Femur (tissue), 1 donor: Measurements from ENCODE around the gene AJM1.
A peak's percentile ranks its signal among the peaks of the same experiment; 100 is the strongest.
"Not testable (repeated sequence)": the region's sequence is repeated elsewhere in the genome, so short reads cannot be mapped to it uniquely, and the experiment has no call there.

Experiments used
- DNase-seq: peaks from one replicate; pipeline ENCODE4 v3.0.0-alpha.2; 2017

AJM1 gene

DNA sequence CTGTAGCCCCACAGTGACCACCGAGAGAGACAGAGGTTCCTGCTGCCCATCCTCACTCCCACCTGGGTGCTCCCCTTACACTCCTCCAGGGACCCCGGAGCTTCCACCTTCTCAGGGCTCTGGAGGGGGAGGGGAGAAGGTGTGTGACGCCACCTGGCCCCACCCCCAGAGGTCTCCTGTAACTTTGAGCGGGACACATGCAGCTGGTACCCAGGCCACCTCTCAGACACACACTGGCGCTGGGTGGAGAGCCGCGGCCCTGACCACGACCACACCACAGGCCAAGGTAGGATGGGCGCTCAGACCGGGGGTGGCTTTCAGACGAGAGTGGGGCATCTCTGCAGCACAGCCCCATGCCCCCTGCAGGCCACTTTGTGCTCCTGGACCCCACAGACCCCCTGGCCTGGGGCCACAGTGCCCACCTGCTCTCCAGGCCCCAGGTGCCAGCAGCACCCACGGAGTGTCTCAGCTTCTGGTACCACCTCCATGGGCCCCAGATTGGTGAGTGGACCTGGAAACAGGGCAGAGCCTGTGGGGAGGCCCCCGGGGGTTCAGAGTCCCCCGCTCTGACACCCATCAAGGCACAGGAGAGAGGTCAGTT lies 14.4 kb downstream of the AJM1 start:
- DNase-seq: no peak

DNA sequence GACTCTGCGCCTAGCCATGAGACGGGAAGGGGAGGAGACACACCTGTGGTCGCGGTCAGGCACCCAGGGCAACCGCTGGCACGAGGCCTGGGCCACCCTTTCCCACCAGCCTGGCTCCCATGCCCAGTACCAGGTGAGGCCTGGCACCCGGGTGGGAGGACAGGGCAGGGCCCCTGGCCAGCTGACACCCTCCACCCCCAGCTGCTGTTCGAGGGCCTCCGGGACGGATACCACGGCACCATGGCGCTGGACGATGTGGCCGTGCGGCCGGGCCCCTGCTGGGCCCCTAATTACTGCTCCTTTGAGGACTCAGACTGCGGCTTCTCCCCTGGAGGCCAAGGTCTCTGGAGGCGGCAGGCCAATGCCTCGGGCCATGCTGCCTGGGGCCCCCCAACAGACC lies 14.9 kb downstream of the AJM1 start:
- DNase-seq: peak; percentile 39

DNA sequence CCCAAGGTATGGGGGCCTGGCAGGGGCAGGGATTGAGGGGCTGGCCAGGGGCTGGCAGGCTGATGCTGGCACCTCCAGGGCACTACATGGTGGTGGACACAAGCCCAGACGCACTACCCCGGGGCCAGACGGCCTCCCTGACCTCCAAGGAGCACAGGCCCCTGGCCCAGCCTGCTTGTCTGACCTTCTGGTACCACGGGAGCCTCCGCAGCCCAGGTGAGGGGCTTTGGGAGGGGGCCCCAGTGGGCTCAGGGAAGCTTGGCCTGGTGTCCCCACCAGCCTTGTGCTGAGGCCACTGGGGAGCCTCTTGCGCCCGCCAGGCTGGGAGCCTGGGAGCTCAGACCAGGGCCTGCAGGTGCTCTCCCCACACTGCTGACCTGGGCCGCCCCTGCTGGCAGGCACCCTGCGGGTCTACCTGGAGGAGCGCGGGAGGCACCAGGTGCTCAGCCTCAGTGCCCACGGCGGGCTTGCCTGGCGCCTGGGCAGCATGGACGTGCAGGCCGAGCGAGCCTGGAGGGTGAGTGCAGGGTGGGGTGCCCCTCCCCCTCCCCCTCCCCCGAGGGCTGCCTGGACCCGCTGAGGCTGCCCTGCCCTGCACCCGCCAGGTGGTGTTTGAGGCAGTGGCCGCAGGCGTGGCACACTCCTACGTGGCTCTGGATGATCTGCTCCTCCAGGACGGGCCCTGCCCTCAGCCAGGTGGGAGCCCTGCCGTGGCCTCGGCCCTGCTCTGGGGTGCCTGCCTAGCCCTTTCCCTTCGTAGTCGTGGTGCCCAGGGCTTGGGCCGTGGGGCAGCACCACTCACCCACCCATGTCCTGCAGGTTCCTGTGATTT lies 15.5 kb downstream of the AJM1 start:
- no peak for DNase-seq

DNA sequence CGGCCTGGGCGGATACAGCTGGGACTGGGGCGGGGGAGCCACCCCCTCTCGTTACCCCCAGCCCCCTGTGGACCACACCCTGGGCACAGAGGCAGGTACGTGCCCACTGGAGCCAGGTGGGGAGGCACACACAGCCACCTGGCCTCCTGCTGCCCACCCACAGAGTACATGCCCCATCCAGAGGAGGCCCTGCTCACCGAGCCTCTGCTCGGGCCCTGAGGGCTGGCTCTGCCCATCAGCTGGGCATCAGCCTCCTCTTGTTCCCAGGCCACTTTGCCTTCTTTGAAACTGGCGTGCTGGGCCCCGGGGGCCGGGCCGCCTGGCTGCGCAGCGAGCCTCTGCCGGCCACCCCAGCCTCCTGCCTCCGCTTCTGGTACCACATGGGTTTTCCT lies 16.2 kb downstream of the AJM1 start:
- DNase-seq: no peak

DNA sequence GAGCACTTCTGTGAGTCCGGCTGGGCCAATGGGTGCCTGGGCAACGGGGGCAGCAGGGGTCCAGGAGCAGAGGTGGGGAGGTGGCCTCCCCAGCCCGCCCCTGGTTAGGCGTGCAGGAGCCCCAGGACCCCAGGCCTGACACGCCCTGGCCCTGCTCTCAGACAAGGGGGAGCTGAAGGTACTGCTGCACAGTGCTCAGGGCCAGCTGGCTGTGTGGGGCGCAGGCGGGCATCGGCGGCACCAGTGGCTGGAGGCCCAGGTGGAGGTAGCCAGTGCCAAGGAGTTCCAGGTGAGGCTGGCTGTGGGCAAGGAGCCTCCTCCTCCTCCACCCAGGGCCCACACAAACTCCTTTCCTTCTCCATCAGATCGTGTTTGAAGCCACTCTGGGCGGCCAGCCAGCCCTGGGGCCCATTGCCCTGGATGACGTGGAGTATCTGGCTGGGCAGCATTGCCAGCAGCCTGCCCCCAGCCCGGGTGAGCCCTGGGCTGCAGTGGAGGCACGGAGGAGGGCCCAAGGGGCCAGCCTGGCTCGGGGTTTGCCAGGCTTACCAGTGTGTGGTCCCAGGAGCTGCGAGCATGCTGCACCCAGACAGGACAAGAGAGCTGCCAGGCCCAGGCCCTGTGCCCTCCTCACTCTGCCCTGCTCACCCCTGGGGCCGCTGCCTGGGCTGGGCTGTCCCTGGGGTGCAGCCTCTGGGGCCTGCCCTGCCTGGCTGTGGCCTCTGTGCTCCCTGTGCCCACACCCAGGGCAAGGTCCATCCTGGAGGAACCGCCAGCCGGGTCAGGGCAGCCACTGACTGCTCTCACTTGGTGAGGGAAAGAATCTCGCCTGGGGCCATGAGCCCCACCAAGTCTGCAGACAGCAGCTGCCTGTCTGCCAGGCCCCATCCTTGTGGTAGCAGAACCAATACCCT lies 16.8 kb downstream of the AJM1 start:
- DNase-seq: peak; percentile 69

DNA sequence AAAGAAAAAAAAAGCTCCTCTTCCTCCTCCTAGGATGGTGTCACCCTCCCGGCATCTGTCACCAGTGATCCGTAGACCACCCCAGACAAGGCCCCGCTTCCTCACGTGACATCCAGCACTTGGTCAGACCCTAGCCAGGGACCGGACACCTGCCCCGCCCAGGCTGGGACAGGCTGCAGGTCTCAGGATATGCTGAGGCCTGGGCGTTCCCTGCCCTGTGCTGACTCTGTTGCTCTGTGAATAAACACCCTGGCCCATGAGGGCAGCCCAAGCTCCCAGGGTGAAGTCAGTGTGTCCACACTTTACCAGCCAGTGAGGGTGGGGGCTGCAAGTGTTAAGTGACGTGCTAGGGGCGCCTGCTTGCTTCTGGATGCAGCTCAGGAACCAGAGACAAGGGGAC lies 18.3 kb downstream of the AJM1 start:
- no peak for DNase-seq

DNA sequence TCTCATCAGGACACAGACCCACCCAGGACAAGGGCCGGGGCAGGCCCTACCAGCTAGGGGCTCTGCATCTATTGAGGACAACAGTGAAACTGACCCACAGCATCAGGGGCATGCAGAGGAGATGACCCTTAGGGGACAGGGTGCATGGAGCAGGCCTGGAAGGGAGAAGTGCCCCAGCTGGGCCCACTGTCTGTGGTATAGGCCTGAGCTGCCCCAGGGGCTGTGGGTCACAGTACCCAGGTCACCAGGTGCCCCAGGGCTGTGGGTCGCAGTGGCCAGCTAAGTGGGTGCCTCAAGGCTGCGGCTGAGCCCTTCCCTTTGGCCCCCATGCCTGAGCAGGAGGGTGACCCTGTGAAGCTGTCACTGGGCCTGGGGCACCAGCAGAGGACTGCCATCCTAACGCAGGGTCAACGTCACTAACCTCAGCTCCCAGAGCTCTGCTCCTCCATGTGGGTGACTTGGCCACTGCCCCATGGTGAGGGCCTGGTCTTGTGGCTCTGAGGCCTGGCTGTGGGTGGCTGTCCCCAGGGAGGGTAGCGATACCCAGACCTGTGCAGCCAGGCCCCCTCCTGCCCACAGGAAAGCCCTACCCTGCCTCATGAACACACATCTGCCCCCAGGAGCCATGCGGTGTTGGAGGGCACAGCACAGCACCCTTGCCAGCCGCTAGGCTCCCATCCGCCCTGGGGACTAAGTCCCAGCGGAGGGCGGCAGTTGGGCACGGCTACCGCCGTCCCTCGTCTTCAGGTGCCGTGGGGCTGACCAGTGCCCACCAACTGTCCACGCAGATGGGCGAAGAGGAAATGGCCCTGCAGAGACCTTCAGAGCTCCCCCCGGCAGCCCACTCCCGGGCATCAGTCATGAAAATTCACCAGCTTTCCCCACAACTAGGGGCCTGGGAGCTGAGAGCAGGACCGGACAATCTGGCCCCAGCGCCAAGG lies 18.9 kb downstream of the AJM1 start:
- peak; percentile 19 for DNase-seq

DNA sequence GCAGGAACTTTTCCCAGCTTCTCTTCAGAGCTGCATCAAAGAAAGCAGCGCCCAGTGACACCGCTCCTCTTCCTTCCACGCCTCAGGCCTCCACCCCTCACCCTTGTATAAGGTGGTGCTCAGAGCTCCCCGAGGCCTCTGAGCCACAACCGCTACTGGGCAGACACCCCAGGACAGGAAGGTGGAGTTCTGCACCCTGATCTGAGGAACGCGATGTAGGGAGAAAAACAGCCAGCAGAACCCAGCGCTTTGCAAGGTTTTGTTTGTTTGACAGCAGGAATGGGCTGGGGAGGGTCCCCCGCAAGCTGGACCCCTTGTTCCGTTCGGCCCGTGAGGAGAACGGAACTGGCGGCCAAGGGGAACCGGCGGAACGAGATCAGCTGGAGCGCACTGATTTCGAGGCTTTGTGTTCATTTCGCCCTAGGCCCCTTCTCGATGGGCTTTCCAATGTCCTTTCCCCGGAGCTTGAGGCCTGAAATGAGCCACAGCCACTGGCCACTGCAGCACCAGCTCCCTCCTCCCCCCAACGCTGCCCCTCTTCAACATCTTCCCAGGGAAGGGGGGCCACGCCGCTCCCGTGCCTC lies 19.7 kb downstream of the AJM1 start:
- DNase-seq: no peak

DNA sequence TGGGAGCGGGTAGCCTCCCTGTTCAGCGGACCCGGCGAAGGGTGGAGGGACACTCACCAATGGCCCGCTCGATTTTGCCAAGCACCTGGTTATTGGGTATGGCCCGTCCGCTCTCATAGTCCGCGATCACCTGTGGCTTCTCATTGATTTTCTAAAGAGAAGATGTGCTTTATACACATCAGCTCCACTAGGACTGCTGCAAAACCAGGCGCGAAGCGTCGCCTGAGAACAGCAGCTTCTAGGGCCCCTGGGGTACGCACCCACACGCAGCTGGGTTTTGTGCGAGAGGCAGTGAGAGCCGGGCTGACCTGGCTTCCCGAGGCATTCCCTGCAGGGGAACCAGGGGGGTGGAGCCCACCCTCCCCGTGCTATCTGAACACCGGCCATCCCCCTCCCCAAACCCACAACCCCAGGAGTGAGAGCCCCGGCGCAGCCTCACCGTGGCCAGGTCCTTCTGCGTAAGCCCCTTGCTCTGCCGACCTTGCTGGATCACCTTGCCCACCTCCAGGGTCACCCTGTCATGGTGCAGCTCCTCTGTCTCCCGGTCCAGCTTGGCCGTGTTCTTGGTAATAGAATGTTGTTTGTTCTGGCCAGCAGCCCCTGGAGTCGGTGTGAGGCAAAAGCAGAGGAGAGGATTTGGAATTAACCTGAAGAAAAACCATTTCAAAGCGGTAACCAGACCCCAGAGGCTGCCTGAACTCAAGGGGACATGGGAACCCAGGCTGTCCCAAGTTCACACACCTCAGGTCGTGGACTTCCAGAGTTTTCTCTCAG lies 20.8 kb downstream of the AJM1 start:
- peak; percentile 19 for DNase-seq

DNA sequence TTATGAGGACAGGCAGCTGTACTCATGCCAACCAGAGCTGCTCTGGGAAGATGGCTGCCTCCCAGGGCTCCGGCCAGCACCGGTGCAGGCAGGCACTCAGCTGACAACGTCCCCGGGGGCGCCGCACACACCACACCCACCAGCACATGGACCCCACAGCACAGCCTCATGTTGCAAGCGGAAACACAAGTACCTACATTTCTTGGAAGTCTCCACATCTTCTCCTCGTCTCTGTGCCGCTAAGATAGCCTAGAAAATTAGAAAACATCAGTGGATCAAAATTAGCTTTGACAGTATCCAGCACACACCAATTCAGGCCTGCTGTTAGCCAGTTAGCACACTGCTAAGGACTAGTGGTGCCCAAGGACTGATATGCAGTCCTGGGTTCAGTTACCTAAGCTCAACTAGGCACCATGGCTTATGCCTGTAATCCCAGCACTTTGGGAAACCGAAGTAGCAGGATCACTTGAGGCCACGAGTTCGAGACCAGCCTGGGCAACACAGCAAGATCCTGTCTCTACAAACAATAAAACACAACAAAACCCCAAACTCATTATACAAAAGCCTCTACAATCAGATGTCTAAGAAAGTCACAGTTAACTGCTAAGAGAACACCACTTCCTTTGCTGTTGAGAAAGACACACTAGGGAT lies 21.5 kb downstream of the AJM1 start:
- no peak for DNase-seq

DNA sequence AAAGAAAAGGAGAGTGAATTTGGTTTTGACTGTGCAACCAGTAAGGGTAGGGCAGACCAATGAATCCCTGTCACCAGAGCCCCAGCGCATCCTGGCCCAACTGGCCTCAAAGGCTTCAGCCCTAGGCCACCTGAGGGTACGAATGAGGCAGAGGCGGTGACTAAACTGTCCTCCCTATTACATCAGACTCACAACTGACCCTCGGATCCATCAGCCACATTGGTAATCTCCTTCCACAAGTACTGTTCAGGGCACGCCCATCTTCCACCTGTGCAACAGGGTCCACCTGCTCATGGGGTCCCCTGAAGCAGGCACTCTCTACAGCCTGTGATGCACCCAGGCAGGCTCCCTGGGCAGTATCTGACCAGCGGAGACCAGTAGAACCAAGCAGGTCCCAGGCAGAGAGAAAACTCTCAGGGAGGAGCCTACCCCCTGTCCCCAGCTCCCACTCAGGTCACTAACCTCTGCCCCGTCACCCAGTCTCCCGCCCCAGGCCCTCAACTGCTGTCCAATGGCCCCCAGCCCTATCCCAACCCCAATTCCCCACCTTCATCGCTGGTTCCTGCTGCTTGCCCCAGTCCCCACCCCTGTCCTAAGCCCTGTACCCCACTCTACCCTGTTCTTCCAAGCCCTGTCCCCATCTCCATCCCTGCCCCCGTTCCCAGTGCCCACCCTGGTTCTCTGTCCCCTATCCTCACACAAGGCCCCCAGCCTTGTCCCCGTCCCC lies 22.9 kb downstream of the AJM1 start:
- no peak for DNase-seq

DNA sequence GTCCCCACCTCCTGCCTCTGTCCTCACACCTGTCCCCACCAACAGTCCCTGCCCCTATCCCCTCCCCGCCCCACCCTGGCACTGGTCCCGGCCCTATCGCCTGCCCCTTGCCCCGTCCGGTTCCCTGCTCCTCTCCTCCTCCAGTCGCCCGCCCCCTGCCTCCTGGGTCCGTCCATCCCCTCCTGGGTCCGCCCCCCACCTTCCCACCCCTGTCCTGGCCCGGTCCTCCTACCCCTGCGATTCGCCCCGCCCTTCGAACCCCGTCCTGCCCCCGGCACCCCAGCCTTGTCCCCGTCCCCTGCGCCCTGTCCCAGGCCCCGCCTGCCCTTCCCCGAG lies 23.5 kb downstream of the AJM1 start:
- DNase-seq: peak; percentile 53

DNA sequence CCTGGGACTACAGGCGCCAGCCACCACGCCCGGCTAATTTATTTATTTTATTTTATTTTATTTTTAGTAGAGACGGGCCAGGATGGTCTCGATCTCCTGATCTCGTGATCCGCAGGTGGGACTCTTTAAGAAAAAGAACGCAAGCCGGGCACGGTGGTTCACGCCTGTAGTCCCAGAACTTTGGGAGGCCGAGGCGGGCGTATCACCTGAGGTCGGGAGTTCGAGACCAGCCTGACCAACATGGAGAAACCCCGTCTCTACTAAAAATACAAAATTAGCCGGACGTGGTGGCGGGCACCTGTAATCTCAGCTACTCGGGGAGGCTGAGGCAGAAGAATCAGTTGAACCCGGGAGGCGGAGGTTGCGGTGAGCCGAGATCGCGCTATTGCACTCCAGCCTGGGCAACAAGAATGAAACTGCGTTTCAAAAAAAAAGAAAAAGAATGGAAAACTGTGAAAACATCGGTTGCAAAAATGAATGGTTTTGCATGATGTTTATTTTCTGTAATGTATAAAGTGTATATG lies 24.7 kb downstream of the AJM1 start:
- not testable (repeated sequence) for DNase-seq

DNA sequence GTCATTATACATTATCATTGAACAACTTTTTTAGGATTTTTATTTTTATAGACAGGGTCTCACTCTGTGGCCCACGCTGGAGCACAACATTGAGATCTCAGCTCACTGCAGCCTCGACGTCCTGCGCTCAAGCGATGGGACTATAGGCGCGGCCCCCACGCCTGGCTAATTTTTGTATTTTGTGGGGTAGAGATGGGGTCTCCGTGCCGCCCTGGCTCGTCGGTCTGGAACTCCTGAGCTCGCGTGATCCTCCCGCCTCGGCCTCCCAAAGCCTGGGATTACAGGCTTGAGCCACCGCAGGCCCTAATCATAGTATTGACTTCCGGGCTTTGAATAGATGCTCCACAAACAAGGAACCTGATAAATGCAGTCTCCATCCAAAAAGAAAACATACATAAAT lies 25.2 kb downstream of the AJM1 start:
- DNase-seq: no peak

DNA sequence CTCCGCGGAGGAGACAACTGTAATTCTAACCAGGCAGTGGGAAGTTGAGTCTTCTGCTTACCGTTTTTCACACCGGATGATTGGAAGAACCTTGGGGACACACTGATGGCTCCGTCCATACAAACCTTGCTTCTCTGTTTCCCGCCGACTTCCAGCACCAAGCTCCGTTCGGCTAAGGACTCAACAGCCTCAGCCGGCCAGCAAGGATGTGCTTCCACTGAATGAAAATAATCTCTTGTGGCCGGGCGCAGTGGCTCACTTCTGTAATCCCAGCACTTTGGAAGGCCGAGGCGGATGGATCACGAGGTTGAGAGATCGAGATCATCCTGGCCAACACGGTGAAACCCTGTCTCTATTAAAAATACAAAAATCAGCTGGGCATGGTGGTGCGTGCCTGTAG lies 25.6 kb downstream of the AJM1 start:
- DNase-seq: no peak

DNA sequence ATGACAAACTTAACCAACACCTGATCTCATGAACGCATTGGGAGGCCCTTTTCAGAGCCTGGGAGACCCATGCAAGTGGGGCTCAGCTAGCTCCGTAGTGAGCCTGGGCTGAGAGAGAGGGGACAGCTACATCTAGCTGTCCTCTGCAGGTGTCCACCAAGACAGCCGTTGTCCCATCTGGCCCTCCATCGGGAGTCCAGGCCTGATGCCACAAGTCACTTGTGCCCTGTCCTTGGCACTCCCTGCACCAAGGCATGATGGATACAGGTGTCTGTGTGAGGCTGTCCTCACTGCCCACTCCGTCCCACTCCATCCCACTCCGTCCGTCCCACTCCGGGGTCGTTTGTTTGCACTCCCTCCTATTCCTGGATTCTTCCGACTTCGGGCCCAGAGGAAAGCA lies 26.4 kb downstream of the AJM1 start:
- no peak for DNase-seq

DNA sequence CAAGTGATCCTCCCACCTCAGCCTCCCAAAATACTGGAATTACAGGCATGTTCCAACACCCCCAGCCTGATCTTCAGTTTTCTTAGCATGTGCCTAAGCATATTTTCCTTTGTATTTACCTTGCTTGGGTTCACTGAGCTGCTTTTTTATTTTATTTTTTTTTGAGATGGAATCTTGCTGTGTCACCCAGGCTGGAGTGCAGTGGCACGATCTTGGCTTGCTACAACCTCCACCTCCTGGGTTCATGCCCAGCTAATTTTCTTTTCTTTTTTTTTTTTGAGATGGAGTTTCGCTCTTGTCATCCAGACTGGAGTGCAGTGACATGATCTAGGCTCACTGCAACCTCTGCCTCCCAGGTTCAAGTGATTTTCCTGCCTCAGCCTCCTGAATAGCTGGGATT lies 27.3 kb downstream of the AJM1 start:
- not testable (repeated sequence) for DNase-seq

DNA sequence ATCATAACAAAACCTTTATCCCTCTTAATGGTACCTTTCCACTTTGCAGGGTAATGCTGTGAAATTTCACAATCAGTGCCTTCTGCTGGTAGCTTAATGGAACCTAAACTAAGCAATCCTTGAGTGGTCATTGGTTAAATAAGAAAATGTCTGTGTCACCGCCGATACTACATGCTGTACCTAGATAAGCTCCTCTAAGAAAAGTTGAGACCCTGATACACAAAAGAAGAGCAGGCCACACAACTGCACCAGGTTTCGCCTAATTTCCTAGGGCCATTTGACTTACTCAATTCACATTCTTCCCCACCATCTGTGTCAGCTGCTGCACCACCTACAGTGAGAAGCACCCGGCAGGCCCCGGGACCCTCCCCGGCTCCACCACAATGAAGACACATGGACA lies 32.9 kb downstream of the AJM1 start:
- no peak for DNase-seq

DNA sequence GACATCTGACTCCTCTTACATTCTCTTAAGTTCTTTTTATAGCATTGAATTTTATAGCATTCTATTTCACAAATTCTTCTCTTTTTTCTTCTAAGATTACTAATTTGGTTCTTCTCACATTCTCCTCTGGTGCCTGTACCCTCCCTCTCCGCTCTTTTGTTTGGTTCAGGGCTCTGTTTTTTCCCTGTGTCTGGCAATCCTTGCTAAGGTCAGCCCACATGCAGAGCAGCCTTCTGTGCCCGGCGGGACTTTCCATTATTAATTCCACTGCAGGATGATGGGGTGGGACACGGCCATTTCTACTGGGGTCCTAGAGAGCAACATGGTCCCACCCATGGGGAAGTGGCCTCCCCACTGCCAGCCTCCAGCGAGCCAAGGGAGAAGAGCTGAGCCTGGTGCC lies 34.2 kb downstream of the AJM1 start:
- DNase-seq: no peak

DNA sequence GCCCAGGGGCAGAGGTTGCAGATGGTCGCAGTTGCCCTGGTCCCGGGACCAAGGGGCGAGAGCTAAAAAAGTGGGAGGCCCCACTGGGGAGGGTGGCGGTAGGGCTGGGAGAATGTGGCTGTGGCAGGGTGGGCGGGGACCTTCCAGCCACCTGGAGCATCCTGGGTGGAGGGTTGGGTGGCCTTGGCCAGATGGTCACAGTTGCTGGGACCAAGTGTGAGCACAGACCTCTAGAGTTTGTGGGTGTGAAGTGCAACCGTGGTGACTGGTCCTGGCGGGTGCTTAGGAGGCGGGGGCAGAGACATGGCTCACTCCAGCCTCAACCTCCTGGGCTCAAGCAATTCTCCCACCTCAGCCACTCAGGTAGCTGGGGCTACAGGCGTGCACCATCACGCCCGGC lies 38.4 kb downstream of the AJM1 start:
- no peak for DNase-seq
